ENCODE data around the gene RAB3GAP1. TPM values are rescaled to one million over a fixed set of nuclear protein-coding genes. Genes with fewer than 3 reads are reported as not detected.

The RAB3GAP1 gene
- total and polyA plus RNA-seq, 3 donors from 2014 or later, result 39.9 to 45.9 (median 40.5) TPM

DNA sequence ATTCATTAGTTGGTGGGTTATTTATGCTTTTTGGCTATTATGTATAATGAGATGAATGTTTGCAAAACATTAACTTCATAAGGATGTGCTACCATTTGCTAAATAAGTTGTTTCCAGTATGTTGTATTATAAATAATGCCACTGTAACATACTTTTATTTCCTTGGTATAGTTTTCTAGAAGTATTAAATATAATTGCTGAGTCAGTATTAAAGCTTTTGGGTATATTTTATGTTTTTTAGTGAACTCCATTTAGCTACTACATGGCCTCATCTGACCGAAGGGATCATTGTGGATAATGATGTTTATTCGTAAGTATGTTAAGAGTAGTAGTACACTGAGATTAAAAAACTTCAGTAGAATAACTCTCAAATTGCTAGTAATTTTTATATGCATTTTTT, 73.8 kb downstream of the RAB3GAP1 start:
- intact Hi-C loops (cut with DNase I; ENCODE audit: low total_unique reads), result no loop called here
- no peaks in the 10 kb centered on the region for H3K27me3 ChIP-seq
- no peak overlapping the region for H3K27ac ChIP-seq
- no peak overlapping the region for H3K4me3 ChIP-seq
- no peak for DNase-seq
- TF ChIP-seq, protein P1, sequence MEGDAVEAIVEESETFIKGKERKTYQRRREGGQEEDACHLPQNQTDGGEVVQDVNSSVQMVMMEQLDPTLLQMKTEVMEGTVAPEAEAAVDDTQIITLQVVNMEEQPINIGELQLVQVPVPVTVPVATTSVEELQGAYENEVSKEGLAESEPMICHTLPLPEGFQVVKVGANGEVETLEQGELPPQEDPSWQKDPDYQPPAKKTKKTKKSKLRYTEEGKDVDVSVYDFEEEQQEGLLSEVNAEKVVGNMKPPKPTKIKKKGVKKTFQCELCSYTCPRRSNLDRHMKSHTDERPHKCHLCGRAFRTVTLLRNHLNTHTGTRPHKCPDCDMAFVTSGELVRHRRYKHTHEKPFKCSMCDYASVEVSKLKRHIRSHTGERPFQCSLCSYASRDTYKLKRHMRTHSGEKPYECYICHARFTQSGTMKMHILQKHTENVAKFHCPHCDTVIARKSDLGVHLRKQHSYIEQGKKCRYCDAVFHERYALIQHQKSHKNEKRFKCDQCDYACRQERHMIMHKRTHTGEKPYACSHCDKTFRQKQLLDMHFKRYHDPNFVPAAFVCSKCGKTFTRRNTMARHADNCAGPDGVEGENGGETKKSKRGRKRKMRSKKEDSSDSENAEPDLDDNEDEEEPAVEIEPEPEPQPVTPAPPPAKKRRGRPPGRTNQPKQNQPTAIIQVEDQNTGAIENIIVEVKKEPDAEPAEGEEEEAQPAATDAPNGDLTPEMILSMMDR (IDR thresholded peaks at IDR 0.05), result no peak
- TF ChIP-seq POLR2A (IDR thresholded peaks at IDR 0.05), result no peak
- no peaks in the 10 kb centered on the region for H3K9me3 ChIP-seq
- 90 to 94% methylated on average over 2 of the region's 2 CpGs for WGBS, 2 donors
- no peaks in the 10 kb centered on the region for H3K4me1 ChIP-seq
- H3K36me3 ChIP-seq (ENCODE audit: low read depth, missing control alignments), result no peaks in the 10 kb centered on the region

DNA sequence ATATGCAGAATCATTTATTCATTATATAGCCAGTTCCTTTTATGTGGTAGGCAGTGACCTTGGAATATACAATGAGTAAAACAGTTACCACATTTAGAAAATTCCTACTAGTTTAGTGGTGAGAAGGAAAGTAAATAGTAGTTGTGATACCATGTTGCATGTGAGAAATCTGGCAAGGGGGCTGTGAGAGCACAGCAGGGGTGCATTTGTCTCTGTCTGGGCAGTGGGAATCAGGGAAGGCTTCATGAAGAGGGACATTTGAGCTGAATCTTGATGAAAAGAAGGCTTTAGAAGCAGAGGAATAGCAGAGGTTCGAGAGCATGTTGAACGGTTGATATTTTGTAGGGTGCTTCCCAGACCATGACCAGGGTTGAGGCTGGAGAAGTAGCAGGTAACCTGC, 78.7 kb downstream of the RAB3GAP1 start:
- no peaks in the 10 kb centered on the region for H3K27me3 ChIP-seq
- intact Hi-C loops (cut with DNase I; ENCODE audit: low total_unique reads), result no loop called here
- no peaks in the 10 kb centered on the region for H3K4me1 ChIP-seq
- TF ChIP-seq POLR2A (IDR thresholded peaks at IDR 0.05), result no peak
- no peak for DNase-seq
- no peaks in the 10 kb centered on the region for H3K9me3 ChIP-seq
- no peak overlapping the region for H3K27ac ChIP-seq
- H3K36me3 ChIP-seq (ENCODE audit: low read depth, missing control alignments), result no peaks in the 10 kb centered on the region
- no peak overlapping the region for H3K4me3 ChIP-seq
- WGBS, 2 donors, result 96 to 98% methylated on average over 2 of the region's 2 CpGs

DNA sequence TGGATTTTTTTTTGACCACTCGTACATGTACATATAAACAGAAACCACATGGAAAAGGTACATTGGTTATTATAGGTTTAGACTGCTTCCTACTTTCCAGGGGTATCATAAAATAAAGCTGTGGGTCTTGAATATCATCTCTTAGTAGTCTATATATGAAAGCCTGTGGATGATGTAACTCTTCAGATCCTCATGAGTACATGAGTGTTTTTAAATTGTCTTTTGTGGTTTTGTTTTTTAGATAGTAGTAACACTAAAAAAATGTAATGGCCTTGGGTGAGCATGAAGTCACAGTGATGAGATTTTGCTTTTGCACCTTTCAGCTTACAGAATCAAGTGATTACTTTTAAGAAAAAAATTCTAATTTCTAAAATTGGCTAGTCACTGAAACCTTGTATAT, 80.2 kb downstream of the RAB3GAP1 start:
- no peaks in the 10 kb centered on the region for H3K4me1 ChIP-seq
- TF ChIP-seq, protein P1 (IDR thresholded peaks at IDR 0.05), result no peak
- TF ChIP-seq POLR2A (IDR thresholded peaks at IDR 0.05), result no peak
- DNase-seq, result no peak
- H3K36me3 ChIP-seq (ENCODE audit: low read depth, missing control alignments), result no peaks in the 10 kb centered on the region
- H3K9me3 ChIP-seq, result no peaks in the 10 kb centered on the region
- no peak overlapping the region for H3K4me3 ChIP-seq
- 96 to 98% methylated on average over 1 of the region's 1 CpG for WGBS, 2 donors
- intact Hi-C loops (cut with DNase I; ENCODE audit: low total_unique reads), result no loop called here
- H3K27ac ChIP-seq, result no peak overlapping the region
- no peaks in the 10 kb centered on the region for H3K27me3 ChIP-seq

DNA sequence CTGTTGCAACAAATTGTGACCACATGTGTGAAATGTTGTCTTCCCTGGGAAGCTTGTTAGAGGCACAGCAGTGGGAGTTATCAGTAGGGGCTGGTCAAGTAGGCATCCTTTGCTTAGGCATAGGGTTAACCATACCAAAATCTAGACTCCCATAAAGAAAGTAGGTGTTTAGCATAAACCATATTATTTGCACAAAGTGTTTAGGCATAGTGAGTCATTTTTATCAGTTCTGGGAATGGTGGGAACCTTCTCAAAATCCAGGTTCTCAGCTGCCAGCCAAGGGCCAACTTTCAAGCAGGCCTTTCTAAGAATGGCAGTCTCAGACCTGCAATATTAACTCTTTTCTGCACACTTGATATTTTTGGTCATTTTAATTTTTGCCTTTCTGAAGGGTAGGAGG, 88.5 kb downstream of the RAB3GAP1 start:
- TF ChIP-seq, protein P1 (IDR thresholded peaks at IDR 0.05), result no peak
- TF ChIP-seq POLR2A (IDR thresholded peaks at IDR 0.05), result no peak
- H3K4me1 ChIP-seq, result no peaks in the 10 kb centered on the region
- H3K4me3 ChIP-seq, result no peak overlapping the region
- no peak for DNase-seq
- intact Hi-C loops (cut with DNase I; ENCODE audit: low total_unique reads), result no loop called here
- no peak overlapping the region for H3K27ac ChIP-seq
- H3K27me3 ChIP-seq, result no peaks in the 10 kb centered on the region
- no peaks in the 10 kb centered on the region for H3K9me3 ChIP-seq
- no peaks in the 10 kb centered on the region for H3K36me3 ChIP-seq (ENCODE audit: low read depth, missing control alignments)

DNA sequence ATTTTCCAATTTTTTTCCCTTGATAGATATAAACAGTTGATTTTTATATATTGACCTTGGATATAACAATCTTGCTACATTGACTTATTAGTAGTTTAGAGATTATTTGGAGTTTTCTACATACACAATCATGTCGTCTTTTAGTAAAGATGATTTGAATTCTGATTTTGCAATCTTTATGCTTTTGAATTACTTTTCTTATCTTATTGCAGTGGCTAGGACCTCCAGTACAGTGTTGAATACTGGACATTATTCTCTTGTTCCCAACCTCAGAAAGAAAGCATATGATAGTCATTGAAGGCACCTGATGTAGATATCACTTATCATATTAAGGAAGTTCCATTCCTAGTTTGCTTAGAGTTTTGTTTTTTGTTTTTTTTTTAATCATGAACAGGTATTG, 90.2 kb downstream of the RAB3GAP1 start:
- H3K27ac ChIP-seq, result no peak overlapping the region
- no peak for DNase-seq
- 86 to 92% methylated on average over 1 of the region's 1 CpG for WGBS, 2 donors
- no peaks in the 10 kb centered on the region for H3K27me3 ChIP-seq
- intact Hi-C loops (cut with DNase I; ENCODE audit: low total_unique reads), result no loop called here
- no peak overlapping the region for H3K4me3 ChIP-seq
- no peaks in the 10 kb centered on the region for H3K9me3 ChIP-seq
- H3K4me1 ChIP-seq, result no peaks in the 10 kb centered on the region
- H3K36me3 ChIP-seq (ENCODE audit: low read depth, missing control alignments), result no peaks in the 10 kb centered on the region
- TF ChIP-seq, protein P1 (IDR thresholded peaks at IDR 0.05), result no peak
- no peak for TF ChIP-seq POLR2A (IDR thresholded peaks at IDR 0.05)

Measured in testis (tissue), 3 donors.